Trophoblast cell (in vitro differentiated cells and primary cell): ENCODE data around the gene BEND6.

ENCODE experiments used
- DNase-seq, 2 donors: peaks; one replicate each; pipeline ENCODE4 v3.0.0-alpha.2; 2016
- H2AFZ ChIP-seq: 2 replicates; pipeline ENCODE4 v1.6.1; 2013; ENCODE audit warnings: low read length, moderate library complexity, mild to moderate bottlenecking; ENCODE audit not compliant: insufficient read depth, poor library complexity
- H2AK5ac ChIP-seq: 2 replicates; pipeline ENCODE4 v1.6.1; 2013; ENCODE audit warnings: mild to moderate bottlenecking, low read length
- H2BK120ac ChIP-seq: 2 replicates; pipeline ENCODE4 v1.6.1; 2013; ENCODE audit warnings: low read length, mild to moderate bottlenecking, moderate library complexity; ENCODE audit not compliant: insufficient read depth, poor library complexity
- H2BK12ac ChIP-seq: 2 replicates; pipeline ENCODE4 v1.6.1; 2013; ENCODE audit warnings: mild to moderate bottlenecking, low read length, moderate library complexity
- H2BK5ac ChIP-seq: 2 replicates; pipeline ENCODE4 v1.6.1; 2013; ENCODE audit warnings: low read length, low read depth, moderate library complexity, mild to moderate bottlenecking; ENCODE audit not compliant: poor library complexity
- H3K14ac ChIP-seq: 2 replicates; pipeline ENCODE4 v1.6.1; 2013; ENCODE audit warnings: mild to moderate bottlenecking, low read length
- H3K18ac ChIP-seq: 2 replicates; pipeline ENCODE4 v1.6.1; 2013; ENCODE audit warnings: mild to moderate bottlenecking, low read length
- H3K23ac ChIP-seq: 2 replicates; pipeline ENCODE4 v1.6.1; 2013; ENCODE audit warnings: low read length
- H3K27ac ChIP-seq: 2 replicates; pipeline ENCODE4 v1.5.1; 2013; ENCODE audit warnings: low read depth, mild to moderate bottlenecking, inconsistent platforms, low read length, moderate library complexity
- H3K27me3 ChIP-seq: 2 replicates; pipeline ENCODE4 v1.6.1; 2013; ENCODE audit warnings: inconsistent platforms, mild to moderate bottlenecking, low read length, moderate library complexity; ENCODE audit not compliant: insufficient read depth
- H3K36me3 ChIP-seq, 2 experiments: 1 replicate in 1 of 2; 2 replicates in 1 of 2; pipeline ENCODE4 v1.6.1; 2013; ENCODE audit warnings: low read length in 2 of 2, mild to moderate bottlenecking in 2 of 2, moderate library complexity in 1 of 2; ENCODE audit not compliant: insufficient read depth in 2 of 2, control insufficient read depth in 1 of 2
- H3K4ac ChIP-seq: 2 replicates; pipeline ENCODE4 v1.6.1; 2013; ENCODE audit warnings: low read depth, mild to moderate bottlenecking, low read length, moderate library complexity
- H3K4me1 ChIP-seq, 2 experiments: 1 replicate in 1 of 2; 2 replicates in 1 of 2; pipeline ENCODE4 v1.6.1; 2013; ENCODE audit warnings: low read length in 2 of 2, mild to moderate bottlenecking in 2 of 2, moderate library complexity in 1 of 2; ENCODE audit not compliant: insufficient read depth in 2 of 2, control insufficient read depth in 1 of 2
- H3K4me2 ChIP-seq: 2 replicates; pipeline ENCODE4 v1.6.1; 2013; ENCODE audit warnings: inconsistent platforms, mild to moderate bottlenecking, low read length, moderate library complexity
- H3K4me3 ChIP-seq: 2 replicates; pipeline ENCODE4 v1.5.1; 2013; ENCODE audit warnings: mild to moderate bottlenecking, low read depth, low read length, inconsistent platforms
- H3K79me1 ChIP-seq: one replicate; pipeline ENCODE4 v1.6.1; 2013; ENCODE audit warnings: low read length
- H3K79me2 ChIP-seq: 2 replicates; pipeline ENCODE4 v1.6.1; 2013; ENCODE audit warnings: low read length, mild to moderate bottlenecking; ENCODE audit not compliant: control insufficient read depth, insufficient read depth, poor library complexity
- H3K9ac ChIP-seq: 2 replicates; pipeline ENCODE4 v1.6.1; 2013; ENCODE audit warnings: mild to moderate bottlenecking, low read length
- H3K9me3 ChIP-seq: 2 replicates; pipeline ENCODE4 v1.6.1; 2013; ENCODE audit warnings: low read depth, mild to moderate bottlenecking, control low read depth, inconsistent platforms, low read length; ENCODE audit not compliant: insufficient read depth
- H4K12ac ChIP-seq: 2 replicates; pipeline ENCODE4 v1.6.1; 2013; ENCODE audit warnings: low read depth, mild to moderate bottlenecking, low read length, moderate library complexity
- H4K8ac ChIP-seq: 2 replicates; pipeline ENCODE4 v1.6.1; 2013; ENCODE audit warnings: low read depth, mild to moderate bottlenecking, low read length, moderate library complexity
- H4K91ac ChIP-seq: one replicate; pipeline ENCODE4 v1.6.1; 2013; ENCODE audit warnings: low read depth, mild to moderate bottlenecking, low read length, moderate library complexity
- WGBS: extraction: QIAGEN DNeasy Blood & Tissue Kit; methylation state at CpG from one replicate; pipeline ENCODE4 v1.1.7; 2013; ENCODE audit warnings: missing lambda C conversion rate; ENCODE audit not compliant: insufficient read length, insufficient coverage; ENCODE audit errors: extremely low coverage; 5-methylcytosine and 5-hydroxymethylcytosine counted together

Gene BEND6

GRCh38 chr6:56944661-56945060, 10.2 kb upstream of the BEND6 start:
- H4K91ac ChIP-seq: no peak overlapping the region
- no peaks in the 10 kb centered on the region for H3K9me3 ChIP-seq
- no peaks in the 10 kb centered on the region for H3K79me2 ChIP-seq
- H2AFZ ChIP-seq: no peak overlapping the region
- no peak overlapping the region for H4K8ac ChIP-seq
- no peak overlapping the region for H4K12ac ChIP-seq
- H3K36me3 ChIP-seq: peaks cover 0 to 2% of the 10 kb centered on the region in 2 experiments
- no peak overlapping the region for H3K4me3 ChIP-seq
- no peak overlapping the region for H3K18ac ChIP-seq
- H2BK120ac ChIP-seq: no peak overlapping the region
- H3K79me1 ChIP-seq: no peaks in the 10 kb centered on the region
- no peak overlapping the region for H3K23ac ChIP-seq
- no peak for DNase-seq
- H3K9ac ChIP-seq: no peak overlapping the region
- no peak overlapping the region for H2BK12ac ChIP-seq
- no peaks in the 10 kb centered on the region for H3K27me3 ChIP-seq
- H3K4me2 ChIP-seq: no peak overlapping the region
- H3K4me1 ChIP-seq: no peaks in the 10 kb centered on the region
- H2BK5ac ChIP-seq: no peak overlapping the region
- no peak overlapping the region for H3K27ac ChIP-seq
- no peak overlapping the region for H2AK5ac ChIP-seq
- H3K14ac ChIP-seq: no peak overlapping the region
- H3K4ac ChIP-seq: no peak overlapping the region

GRCh38 chr6:56946368-56946767, 8.5 kb upstream of the BEND6 start:
- H3K9me3 ChIP-seq: no peaks in the 10 kb centered on the region
- no peaks in the 10 kb centered on the region for H3K4me1 ChIP-seq
- no peak overlapping the region for H2AFZ ChIP-seq
- H3K27me3 ChIP-seq: no peaks in the 10 kb centered on the region
- H4K12ac ChIP-seq: no peak overlapping the region
- no peak overlapping the region for H2BK5ac ChIP-seq
- H2AK5ac ChIP-seq: no peak overlapping the region
- no peak overlapping the region for H2BK12ac ChIP-seq
- H3K23ac ChIP-seq: no peak overlapping the region
- WGBS: no CpG with 5 or more reads among the region's 2 CpGs
- H3K4me2 ChIP-seq: no peak overlapping the region
- H4K8ac ChIP-seq: no peak overlapping the region
- H3K27ac ChIP-seq: no peak overlapping the region
- no peak overlapping the region for H3K18ac ChIP-seq
- no peak overlapping the region for H2BK120ac ChIP-seq
- H3K4ac ChIP-seq: no peak overlapping the region
- no peak overlapping the region for H3K14ac ChIP-seq
- H3K9ac ChIP-seq: no peak overlapping the region
- no peak overlapping the region for H4K91ac ChIP-seq
- H3K79me2 ChIP-seq: no peaks in the 10 kb centered on the region
- DNase-seq: no peak
- H3K36me3 ChIP-seq: peaks cover 0 to 2% of the 10 kb centered on the region in 2 experiments
- no peak overlapping the region for H3K4me3 ChIP-seq
- no peaks in the 10 kb centered on the region for H3K79me1 ChIP-seq

- H3K23ac ChIP-seq: no peak overlapping the region
- H2AK5ac ChIP-seq: no peak overlapping the region
- no peaks in the 10 kb centered on the region for H3K27me3 ChIP-seq
- H3K4me3 ChIP-seq: no peak overlapping the region
- no peaks in the 10 kb centered on the region for H3K4me1 ChIP-seq
- no peaks in the 10 kb centered on the region for H3K79me2 ChIP-seq
- H3K79me1 ChIP-seq: no peaks in the 10 kb centered on the region
- H2BK12ac ChIP-seq: no peak overlapping the region
- no peak for DNase-seq
- H2AFZ ChIP-seq: no peak overlapping the region
- no peak overlapping the region for H3K4me2 ChIP-seq
- H2BK5ac ChIP-seq: no peak overlapping the region
- no peak overlapping the region for H3K4ac ChIP-seq
- no peak overlapping the region for H4K12ac ChIP-seq
- H4K91ac ChIP-seq: no peak overlapping the region
- no peak overlapping the region for H3K14ac ChIP-seq
- H2BK120ac ChIP-seq: no peak overlapping the region
- H3K27ac ChIP-seq: no peak overlapping the region
- no peaks in the 10 kb centered on the region for H3K9me3 ChIP-seq
- no peak overlapping the region for H3K18ac ChIP-seq
- no peak overlapping the region for H4K8ac ChIP-seq
- no peak overlapping the region for H3K9ac ChIP-seq
- peaks cover 0 to 2% of the 10 kb centered on the region in 2 experiments for H3K36me3 ChIP-seq
- no CpG with 5 or more reads among the region's 1 CpG for WGBS
These were observed 7.0 kb upstream of the BEND6 start for GRCh38 chr6:56947924-56948323.

GRCh38 chr6:56949265-56949664, 5.6 kb upstream of the BEND6 start:
- peaks cover 0 to 3% of the 10 kb centered on the region in 2 experiments for H3K4me1 ChIP-seq
- no peaks in the 10 kb centered on the region for H3K27me3 ChIP-seq
- H2BK12ac ChIP-seq: no peak overlapping the region
- no peak overlapping the region for H3K4me3 ChIP-seq
- no peak overlapping the region for H3K18ac ChIP-seq
- no peaks in the 10 kb centered on the region for H3K9me3 ChIP-seq
- no CpG with 5 or more reads among the region's 3 CpGs for WGBS
- no peak overlapping the region for H3K4me2 ChIP-seq
- no peak overlapping the region for H3K27ac ChIP-seq
- H3K36me3 ChIP-seq: peaks cover 0 to 2% of the 10 kb centered on the region in 2 experiments
- no peak for DNase-seq
- no peak overlapping the region for H3K23ac ChIP-seq
- H2AFZ ChIP-seq: no peak overlapping the region
- no peak overlapping the region for H2BK120ac ChIP-seq
- no peak overlapping the region for H3K4ac ChIP-seq
- H2BK5ac ChIP-seq: no peak overlapping the region
- H3K14ac ChIP-seq: no peak overlapping the region
- H3K79me2 ChIP-seq: peaks cover 4% of the 10 kb centered on the region
- H3K79me1 ChIP-seq: peaks cover 5% of the 10 kb centered on the region
- H3K9ac ChIP-seq: no peak overlapping the region
- H4K12ac ChIP-seq: no peak overlapping the region
- no peak overlapping the region for H4K8ac ChIP-seq
- no peak overlapping the region for H4K91ac ChIP-seq
- no peak overlapping the region for H2AK5ac ChIP-seq
